ENCODE data around the gene CDC42BPB. TPM values are rescaled to one million over a fixed set of nuclear protein-coding genes. Genes with fewer than 3 reads are reported as not detected.
A peak's percentile ranks its signal among the peaks of the same experiment; 100 is the strongest.

Gene CDC42BPB
- total and polyA plus RNA-seq, 2 of the 13 experiments (the other 11 are each of a cell fraction or from before 2014, with no cell fraction given) = 19.7 to 32.3 TPM

DNA sequence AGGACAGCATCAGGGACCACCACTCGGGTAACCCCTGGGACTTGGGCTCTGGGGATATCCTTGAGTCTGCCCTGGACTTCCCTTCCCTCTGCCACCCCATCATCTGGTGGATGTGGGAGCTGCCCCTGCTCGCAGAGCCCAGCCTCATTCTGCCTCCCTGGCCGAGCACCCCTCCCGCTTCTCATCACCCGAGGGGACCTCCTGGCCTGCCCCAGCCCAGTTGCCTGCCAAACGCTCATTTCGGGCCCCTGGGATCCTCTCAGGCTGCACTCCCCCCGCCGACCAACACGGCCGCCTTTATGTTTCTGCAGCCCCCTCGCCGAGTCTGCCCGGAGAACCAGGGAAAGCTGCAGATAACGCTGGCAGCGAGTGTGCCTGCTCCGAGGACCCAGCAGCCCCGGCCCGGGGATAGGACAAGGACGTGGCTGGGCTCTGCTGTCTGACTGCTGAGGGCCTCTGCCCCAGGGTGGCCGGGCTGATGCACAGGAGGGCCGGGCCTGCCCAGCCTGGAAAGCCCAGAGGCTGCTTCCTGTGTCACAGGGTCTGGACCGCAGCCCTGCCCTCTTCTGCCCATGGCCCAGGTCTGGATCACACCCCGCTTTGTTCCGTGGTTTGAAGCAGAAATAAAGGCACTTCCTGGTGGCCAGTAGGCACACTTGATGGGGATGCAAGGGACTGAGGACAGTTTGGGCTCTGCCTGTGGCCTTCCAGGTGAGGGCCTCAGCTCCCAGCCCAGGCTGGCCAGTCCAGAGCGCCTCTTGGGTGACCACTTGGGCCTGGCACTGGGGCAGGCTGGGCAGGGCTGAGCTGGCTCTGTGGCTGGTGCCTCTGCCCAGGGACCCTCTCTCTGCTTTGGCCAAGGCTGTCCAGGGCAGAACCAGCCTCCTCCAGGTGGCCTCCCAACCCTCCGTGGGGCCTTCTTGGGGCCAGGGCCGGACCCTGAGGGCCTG, 32.3 kb upstream of the CDC42BPB start (continued):
- TF ChIP-seq SAP130 (CRISPR knock-in tag; IDR thresholded peaks at IDR 0.05; ENCODE audit: low read depth) (peak; percentile 15; the same call in 1 of the 2 replicates), SIX4 (CRISPR knock-in tag; IDR thresholded peaks at IDR 0.05) (no peak), ZBTB20 (CRISPR knock-in tag; IDR thresholded peaks at IDR 0.05; ENCODE audit: borderline replicate concordance, low read depth) (no peak), SATB2 (CRISPR knock-in tag; IDR thresholded peaks at IDR 0.05) (no peak)

DNA sequence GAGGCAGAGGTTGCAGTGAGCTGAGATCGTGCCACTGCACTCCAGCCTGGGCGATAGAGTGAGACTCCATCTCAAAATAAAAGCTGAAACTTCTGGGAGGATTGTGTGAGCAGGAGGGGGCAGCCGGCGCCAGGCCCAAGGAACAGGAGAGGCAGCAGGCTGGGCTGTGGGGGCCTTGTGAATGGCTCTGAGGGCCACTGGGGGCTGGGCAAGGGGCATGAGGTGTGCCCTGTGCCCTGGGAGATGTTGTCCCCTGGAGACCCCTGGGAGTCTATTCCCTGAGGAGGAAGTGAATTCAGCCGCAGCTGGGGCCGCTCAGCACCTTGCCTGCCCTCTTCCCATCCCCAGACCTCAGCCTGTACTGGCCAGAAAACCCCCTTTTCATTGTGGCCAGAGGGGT, 31.6 kb upstream of the CDC42BPB start:
- Histone ChIP-seq H3K4me2 (ENCODE audit: low read depth, low read length) (peak overlapping the region; percentile 51; the same call in 1 of the 2 replicates), H3K27ac (ENCODE audit: extremely low read length, insufficient read depth, low read length) (no peak overlapping the region), H3K9ac (ENCODE audit: insufficient read depth, low read depth, low read length) (no peak overlapping the region), H3K9me3 (ENCODE audit: low read length) (no peaks in the 10 kb centered on the region), H3K27me3 (ENCODE audit: control insufficient read depth in 1 of 2, insufficient read depth in 2 of 2, low read length in 2 of 2) (peaks cover 0 to 16% of the 10 kb centered on the region in 2 experiments; a peak in 4 of 5 replicates), H3K4me1 (ENCODE audit: insufficient read depth, low read length) (peaks cover 97% of the 10 kb centered on the region), H4K20me1 (ENCODE audit: insufficient read depth, low read length) (no peaks in the 10 kb centered on the region), H3K4me3 (replicated peaks in 1 of 3; ENCODE audit: insufficient read depth in 1 of 3, low read depth in 2 of 3, low read length in 3 of 3) (no peak overlapping the region), H2AFZ (ENCODE audit: low read length) (no peak overlapping the region), H3K36me3 (replicated peaks in 1 of 2; ENCODE audit: control insufficient read depth in 1 of 2, insufficient read depth in 2 of 2, low read length in 2 of 2) (no peaks in the 10 kb centered on the region), H3K79me2 (ENCODE audit: insufficient read depth, low read length) (no peaks in the 10 kb centered on the region)
- CTCF ChIA-PET (ENCODE audit: low intra/inter-chr PET ratio, low total read pairs) = no interaction called here
- DNase-seq (ENCODE audit: low spot score) (no peak), FAIRE-seq (no peak), ATAC-seq (no peak)
- POLR2A ChIA-PET = no interaction called here
- WGBS (ENCODE audit: low lambda C conversion rate) = 73% methylated on average over 6 of the region's 6 CpGs
- no TSS peak for BruUV-seq (replicated peaks)
- TF ChIP-seq, protein P1, sequence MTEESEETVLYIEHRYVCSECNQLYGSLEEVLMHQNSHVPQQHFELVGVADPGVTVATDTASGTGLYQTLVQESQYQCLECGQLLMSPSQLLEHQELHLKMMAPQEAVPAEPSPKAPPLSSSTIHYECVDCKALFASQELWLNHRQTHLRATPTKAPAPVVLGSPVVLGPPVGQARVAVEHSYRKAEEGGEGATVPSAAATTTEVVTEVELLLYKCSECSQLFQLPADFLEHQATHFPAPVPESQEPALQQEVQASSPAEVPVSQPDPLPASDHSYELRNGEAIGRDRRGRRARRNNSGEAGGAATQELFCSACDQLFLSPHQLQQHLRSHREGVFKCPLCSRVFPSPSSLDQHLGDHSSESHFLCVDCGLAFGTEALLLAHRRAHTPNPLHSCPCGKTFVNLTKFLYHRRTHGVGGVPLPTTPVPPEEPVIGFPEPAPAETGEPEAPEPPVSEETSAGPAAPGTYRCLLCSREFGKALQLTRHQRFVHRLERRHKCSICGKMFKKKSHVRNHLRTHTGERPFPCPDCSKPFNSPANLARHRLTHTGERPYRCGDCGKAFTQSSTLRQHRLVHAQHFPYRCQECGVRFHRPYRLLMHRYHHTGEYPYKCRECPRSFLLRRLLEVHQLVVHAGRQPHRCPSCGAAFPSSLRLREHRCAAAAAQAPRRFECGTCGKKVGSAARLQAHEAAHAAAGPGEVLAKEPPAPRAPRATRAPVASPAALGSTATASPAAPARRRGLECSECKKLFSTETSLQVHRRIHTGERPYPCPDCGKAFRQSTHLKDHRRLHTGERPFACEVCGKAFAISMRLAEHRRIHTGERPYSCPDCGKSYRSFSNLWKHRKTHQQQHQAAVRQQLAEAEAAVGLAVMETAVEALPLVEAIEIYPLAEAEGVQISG (CRISPR knock-in tag; IDR thresholded peaks at IDR 0.05) = no peak
- TF ChIP-seq ZKSCAN8 (CRISPR knock-in tag; IDR thresholded peaks at IDR 0.05; ENCODE audit: borderline replicate concordance) (no peak), RAD51 (IDR thresholded peaks at IDR 0.05; ENCODE audit: borderline replicate concordance) (no peak), SSRP1 (CRISPR knock-in tag; IDR thresholded peaks at IDR 0.05) (no peak), HHEX (CRISPR knock-in tag; IDR thresholded peaks at IDR 0.05) (no peak)
- intact Hi-C loops (cut with micrococcal nuclease; ENCODE audit: unreplicated experiment) (no loop called here), in situ Hi-C loops (cut with HindIII; ENCODE audit: extremely low pct_ligation_motif_present, low pct_unique_long_range_greater_than_20kb) (no loop called here)
